GM18507 (cell line): Measurements from ENCODE around the gene IGFBP6.

Experiments used
- DNase-seq: peaks from one replicate; pipeline ENCODE4 v3.0.0; 2011; ENCODE audit warnings: low read depth; ENCODE audit not compliant: insufficient read length; ENCODE audit errors: extremely low spot score
- FAIRE-seq: peaks from 2 replicates; lab custom pipeline; 2011; peaks lifted over from hg19 to GRCh38; lab: Jason Lieb, UNC

IGFBP6 gene

DNA sequence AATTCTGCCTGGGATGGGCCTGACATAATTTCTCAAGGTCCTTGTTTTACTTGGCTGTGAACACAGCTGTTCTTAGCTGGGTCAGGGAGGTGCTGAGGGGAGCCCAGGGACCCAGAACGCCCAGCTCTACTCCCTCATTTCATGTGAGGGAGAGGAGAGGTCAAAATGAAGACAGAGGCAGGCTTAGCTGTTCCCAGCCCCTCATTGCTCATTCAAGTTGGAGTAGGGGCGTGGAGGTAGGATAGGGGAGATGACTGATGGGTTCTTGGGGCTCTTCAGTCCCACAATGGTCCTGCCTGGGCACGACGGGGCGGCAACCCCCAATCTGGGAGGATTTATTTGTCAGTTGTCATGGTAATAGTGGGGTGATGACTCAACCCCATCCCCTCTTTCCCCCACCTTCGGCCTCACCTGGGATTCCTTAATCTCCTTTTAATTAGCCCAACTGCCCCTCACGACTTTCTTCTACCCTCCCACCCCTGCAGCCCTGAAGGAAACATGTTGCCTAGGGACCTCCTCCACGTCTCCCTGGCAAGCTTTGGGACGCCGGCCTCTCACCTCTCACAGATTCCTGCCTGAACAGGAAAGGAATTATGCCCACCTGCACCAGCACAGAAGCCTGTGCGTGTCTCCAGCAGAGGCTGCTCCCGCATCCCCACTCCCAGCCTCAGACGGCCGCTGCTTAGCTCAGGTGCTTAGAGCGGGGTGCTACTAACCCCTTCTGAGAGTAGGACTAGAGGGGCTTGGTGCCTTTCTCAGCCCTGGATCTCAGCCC lies 28.5 kb upstream of the IGFBP6 start:
- no peak for DNase-seq
- no peak for FAIRE-seq

DNA sequence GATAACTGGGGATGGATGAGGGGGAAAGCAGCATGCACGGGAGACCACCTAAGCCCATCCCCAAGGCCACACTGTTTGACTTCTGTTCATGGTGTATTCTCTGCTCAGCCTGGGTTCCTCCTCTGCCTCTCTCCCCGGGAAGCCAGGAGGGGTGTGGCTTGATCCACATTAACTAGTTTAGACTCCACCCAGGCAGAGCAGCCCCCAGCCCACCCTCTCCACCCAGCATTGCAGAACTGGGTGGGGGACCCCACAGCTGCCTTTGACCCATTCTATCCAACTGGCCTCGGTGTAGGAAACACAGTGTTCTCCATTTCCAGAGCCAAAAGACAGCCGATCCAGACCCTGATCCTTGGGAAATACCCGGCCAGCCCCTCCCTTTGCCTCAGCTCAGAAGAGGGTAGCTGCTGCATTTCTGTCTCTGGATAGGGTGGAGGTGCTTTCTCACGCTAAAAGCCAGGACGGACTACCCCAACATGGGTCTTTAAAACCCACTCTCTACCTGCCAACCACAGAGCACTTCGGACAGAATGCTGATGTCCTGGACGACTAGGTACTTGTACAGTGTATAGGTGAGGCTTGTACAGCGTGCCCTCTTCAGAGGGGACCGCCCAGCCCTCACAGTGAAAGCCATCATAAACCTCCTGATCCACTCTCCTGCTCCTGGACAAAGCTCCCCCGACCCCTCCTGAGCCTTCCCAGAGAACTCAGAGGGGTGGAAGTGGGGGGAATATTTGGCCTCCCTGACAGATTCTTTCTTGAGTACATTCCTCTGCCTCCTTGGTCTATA lies 27.7 kb upstream of the IGFBP6 start:
- no peak for DNase-seq
- FAIRE-seq = no peak

DNA sequence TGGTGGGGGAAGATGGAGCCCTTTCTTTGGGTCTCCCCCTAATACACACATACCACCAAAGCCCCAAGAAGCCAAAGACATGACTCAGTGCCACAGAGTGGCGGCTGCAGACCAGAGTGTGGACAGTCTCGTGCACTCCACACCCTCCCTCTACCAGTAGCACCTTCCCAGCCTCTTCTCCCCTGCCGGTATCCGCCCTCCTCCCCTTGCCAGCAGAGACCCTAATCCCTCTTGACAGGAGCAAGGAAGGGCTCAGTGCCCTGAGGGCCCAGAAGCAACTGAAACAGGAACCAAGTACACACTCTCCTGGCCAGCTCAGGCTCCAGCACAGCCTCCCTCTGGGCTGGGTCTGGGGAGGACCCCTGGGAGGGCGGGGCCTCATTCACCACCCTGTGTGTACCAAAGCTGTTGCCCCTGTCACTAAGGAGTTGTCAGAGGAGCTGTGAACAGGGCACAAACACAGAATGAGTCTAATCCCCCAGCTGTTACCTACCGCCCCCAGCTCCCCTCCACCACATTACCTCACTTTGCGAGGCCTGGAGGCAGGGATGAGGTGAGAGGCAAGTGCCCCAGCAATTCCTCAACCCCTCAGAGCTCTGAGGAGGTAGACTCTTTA lies 26.5 kb upstream of the IGFBP6 start:
- FAIRE-seq = no peak
- no peak for DNase-seq

DNA sequence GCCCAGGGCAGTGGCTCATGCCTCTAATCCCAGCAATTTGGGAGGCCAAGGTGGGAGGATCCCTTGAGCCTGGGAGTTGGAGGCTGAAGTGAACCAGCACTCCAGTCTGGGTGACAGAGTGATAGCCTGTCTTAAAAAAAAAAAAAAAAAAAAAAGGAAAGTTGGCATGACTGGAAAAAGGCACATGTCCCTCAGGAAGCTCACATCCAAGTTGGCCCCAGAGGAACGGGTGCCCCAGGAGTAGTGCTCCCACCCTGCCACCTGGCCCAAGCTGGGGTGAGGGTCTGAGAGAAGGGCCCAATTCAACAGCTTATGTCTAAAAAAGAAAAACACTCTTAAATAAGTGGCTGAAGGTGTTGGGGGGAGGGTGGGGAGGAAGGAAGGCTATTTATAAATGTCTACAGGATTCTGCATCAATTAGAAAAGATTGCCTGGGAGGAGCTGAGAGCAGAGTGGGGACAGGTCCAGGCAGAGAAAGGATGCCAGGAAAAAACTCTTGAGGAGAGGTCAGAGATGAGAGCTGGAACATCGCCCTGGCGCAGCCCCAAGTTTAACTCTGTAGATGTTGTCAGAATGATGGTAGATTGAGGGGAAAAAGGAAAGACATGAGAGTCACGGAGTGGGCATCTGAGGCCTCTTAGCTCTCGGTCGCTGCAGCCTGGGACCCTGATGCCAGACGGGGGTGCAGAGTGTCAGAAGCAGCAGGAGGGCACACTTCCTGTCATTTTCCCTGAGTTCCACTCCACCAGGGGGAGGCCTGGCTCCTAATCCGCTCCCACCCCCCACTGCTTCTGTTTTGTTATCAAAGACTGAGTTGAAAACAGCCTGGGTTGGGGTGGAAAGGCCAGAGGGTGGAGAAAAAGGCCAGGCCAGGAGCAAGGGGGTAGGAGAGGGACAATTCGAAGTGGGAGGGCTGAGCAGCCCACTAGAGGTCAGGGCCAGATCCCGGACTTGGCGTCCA lies 25.6 kb upstream of the IGFBP6 start:
- FAIRE-seq (no peak), DNase-seq (no peak)

DNA sequence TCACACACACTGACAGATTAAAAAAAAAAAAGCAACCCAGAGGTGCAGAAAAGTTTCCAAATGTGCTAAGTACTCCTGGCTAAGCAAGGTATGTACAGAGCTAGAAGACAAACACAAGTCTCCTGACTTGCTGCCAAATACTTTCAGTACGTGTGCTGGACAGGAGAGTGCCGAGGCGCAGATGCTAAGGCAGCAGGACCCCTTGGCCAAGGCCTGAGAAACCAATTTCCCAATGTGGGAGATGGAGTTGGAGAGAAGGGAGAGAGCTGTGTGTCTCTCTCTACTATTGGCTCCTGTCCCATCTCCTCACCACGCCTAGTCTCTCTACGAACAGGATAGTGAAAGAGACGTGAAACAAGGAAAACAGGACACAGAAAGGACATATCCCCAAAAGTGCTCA lies 23.6 kb upstream of the IGFBP6 start:
- FAIRE-seq = no peak
- DNase-seq = no peak

DNA sequence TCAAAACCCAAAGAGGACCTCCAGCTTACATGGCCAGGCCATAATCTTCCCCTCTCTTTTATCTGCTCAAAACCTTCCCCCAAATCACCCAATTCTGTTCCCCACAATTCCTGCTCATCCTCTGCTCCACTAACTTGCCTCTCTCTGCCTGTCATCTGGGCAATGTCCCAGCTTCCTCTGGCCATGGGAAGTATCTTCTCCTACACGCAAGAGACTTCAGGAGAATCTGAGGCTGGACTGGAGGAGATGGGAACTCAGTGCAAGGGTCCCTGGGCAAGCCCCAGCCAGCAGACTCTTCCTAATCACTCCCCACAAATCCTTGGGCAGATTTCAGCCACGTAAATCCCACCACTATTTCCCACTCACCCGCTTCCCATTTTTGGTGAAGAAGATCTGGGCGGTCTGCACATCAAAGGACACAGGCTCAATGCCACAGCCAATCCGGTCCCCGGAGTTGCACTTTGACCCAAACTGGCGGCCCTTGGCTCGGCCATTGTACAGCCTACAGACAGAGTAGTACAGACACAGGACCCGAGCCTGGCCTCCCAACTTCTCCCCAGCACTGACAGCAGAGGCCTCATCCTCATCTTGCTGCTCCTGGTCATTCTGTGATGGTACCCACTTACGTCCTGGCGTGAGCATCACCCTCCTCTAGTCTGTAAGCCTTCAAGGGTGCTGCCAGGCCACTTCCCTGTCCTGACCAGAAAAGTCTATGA lies 23.0 kb upstream of the IGFBP6 start:
- FAIRE-seq = no peak
- no peak for DNase-seq

DNA sequence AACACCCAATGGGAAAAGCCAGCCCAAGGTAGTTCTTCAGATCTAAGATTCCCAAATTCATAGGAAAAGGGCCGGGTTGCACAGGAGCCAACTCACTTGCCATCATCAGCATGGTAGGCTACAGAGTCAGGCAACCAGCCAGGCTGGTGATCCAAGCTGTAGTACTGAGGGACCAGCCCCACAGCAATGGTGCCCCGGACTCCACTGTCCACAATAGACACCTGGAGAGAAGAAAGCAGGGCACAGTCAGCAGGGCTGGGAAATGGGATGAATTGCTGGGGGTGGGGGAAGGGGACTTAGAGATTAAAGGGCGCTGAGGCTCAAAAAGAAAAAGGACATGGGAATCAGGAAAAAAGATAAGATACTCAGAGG lies 22.5 kb upstream of the IGFBP6 start:
- no peak for FAIRE-seq
- no peak for DNase-seq

DNA sequence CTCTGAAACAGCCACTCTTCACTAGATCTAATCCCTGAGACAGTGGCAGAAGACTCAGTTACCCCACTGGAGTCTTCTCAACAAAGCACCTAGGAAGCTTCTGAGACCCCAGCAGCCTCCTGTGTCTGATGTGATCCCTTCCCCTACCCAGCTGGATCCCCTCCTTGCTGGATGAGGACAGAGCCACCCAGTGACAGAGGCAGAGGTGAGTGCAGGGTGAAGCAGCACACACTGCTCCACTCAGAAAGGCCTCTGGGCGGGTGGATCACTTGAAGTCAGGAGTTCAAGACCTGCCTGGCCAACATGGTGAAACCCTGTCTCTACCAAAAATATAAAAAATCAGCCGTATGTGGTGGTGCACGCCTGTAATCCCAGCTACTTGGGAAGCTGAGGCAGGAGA lies 21.0 kb upstream of the IGFBP6 start:
- no peak for DNase-seq
- no peak for FAIRE-seq

DNA sequence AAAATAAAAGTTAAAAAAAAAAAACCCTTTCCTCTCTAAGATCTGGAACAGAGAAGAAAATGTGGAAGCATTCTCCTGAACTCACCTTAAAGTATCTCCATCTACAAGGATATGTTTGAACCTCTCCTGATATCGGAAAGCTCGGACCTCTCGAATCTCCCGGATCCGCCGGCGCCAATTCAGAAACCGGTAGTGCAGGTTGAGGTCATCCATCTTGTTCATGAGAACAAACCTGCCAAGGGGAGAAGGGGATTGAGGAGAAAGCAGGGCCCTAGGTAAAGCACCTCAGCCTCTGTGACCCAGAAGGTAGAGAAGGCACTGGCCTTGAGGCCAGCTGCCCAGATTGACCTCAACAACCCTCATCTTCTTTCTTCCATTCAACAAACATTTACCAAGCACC lies 20.4 kb upstream of the IGFBP6 start:
- DNase-seq = no peak
- no peak for FAIRE-seq

DNA sequence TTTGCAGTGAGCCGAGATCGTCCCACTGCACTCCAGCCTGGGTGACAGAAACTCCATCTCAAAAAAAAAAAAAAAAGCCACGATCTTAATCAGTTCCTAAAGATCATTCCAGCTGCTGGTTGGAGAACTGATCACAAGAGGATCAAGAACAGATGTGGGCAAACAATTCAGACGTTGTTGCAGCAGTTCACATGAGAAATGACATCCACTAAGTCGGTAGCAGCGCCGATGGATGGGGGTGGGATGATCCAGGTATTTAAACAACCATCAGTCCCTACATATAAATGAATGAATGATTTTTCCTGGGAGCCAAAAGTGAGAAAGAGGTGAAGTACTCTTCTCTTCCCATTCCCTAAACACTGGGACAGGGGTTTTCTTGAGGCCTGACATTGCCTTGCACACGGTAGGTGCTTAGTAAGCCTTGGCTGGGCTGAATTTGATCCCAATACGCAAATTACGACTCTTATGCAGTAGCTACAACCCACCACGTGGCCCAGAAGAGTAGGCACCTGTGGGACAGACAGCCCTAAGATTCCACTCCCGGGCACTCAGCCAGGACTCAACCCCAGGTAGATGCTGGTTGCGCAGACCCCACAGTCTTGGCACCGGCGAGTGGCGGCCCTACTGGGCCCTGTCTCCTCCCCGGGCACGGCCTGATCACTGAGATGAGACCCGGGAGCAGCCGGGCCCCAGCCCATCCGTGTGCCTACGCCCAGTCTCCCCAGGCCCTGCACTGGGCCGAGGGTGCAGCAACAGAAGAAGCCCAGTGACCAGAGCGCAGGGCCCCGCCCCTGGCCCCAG lies 18.8 kb upstream of the IGFBP6 start:
- no peak for FAIRE-seq
- no peak for DNase-seq

DNA sequence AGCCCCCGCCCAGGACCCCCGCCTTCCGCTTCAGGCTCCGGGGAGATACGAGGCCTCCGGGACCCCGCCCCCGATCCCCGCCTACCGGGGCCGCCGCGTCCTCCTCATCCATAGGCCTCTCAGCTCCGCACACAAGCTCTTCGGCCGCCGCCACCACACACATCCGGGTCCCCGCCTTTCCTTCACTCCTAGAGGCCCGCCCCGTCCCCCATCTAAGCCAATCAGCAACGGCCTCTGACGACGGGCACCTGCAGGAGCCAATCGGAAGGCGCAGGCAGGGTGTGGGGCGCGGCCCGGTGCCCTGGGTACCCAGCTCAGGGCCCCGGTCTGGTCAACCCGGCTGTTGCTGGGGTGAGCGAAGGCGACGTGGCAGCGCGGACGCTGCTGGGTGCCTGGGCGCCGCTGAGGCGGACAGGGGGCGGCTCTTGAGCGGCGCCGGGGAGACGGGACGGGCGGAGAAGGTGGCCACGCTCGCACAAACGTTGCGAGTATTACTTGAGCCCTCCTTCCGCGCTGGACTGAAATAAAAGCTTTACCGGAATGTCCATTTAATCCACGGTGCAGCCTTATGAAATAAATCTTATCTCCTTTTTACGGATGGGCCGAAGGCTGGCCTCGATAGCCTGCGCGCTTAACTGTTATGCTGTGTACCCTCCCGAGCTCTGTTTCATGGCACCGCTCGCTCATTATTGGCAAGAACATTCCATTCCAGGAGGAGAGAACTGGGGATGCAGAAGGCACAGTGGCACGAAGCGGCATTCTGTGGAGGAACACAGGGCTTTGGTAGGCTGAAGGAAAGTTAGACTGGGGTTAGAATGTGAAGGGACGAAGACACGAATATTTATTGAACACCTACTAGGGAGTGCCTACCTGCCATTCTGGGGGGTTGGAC lies 18.0 kb upstream of the IGFBP6 start, which contains the start of gene SPRYD3:
TSS of gene SPRYD3 (minus strand) at position 165 of the 892 bp plus-strand sequence. CDS start at position 108, 57 bp downstream.
- DNase-seq = peak; percentile 100
- FAIRE-seq = peak; percentile 95

DNA sequence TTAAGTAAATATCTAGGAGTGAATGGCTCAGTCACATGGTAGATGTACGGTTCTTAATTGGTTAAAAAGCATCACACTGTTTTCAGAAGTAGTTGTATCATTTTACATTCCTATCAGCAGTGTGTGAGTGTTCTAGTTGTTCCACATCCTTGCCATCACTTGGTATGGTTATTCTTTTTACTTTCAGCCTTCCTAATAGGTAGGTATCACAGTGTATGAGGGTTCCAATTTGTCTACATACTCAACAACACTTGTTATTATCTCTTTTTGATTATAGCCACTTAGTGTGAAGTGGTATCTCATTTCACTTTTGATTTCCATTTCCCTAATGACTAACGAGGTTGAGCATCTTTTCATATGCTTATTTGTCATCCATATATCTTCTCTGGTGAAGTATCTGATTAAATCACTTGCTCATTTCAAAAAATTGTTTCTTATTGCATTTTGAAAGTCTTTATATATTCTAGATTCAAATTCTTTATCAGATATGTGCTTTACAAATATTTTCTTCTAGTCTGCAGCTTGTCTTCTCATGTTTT lies 14.8 kb upstream of the IGFBP6 start:
- FAIRE-seq (no peak), DNase-seq (no peak)

DNA sequence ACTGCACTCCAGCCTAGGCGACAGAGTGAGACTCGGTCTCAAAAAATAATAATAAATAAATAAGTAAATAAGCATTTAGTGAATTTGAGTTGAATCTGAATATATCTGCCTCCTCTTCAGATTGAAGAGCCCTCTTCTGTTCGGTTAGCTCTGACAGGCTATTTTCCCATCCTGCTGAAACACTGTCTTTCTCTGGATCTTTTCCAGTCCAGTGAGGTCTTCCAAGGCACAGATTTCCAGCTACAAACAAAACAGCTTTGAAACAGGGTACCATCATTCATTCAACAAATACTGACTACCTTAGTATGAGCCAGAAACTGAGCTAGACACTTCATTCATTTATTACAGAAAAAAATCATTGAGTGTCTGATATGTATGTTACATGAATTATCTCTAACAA lies 11.1 kb upstream of the IGFBP6 start:
- FAIRE-seq (no peak), DNase-seq (no peak)

DNA sequence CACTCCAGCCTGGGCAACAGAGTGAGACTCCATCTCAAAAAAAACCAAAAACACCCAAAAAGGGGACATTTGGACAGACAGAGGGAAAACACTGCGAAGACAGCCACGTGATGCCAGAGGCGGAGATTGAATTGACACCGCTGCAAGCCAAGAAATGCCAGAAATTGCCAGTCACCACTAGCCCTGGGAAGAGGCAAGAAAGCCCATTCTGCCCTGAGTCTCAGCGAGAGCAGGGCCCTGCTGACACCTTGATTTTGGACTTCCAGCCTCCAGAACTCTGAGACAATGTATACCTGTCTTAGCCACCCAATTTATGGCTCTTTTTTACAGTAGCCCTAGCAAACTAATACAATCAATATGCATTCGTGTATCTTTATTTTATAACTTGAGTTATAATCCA lies 7.4 kb upstream of the IGFBP6 start:
- no peak for DNase-seq
- FAIRE-seq = no peak

DNA sequence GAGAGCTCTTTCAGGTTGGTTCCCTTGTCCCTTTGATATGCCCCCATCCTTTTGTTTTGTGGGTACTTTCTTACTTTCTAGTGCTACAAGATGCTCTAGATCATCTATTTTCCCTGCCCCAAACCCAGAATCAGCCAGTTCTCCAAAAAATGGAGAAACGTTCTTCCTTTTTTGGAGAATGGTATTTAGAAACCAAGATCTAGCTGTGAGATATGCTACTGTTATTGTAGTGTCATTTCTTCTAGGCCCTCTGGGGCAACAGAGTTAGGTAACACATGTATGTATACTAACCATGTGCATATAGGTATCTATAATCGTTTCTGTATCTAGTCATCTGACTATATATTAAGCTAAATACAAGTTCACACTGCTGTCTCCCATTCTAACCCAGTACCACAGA lies 6.9 kb upstream of the IGFBP6 start:
- no peak for FAIRE-seq
- no peak for DNase-seq

DNA sequence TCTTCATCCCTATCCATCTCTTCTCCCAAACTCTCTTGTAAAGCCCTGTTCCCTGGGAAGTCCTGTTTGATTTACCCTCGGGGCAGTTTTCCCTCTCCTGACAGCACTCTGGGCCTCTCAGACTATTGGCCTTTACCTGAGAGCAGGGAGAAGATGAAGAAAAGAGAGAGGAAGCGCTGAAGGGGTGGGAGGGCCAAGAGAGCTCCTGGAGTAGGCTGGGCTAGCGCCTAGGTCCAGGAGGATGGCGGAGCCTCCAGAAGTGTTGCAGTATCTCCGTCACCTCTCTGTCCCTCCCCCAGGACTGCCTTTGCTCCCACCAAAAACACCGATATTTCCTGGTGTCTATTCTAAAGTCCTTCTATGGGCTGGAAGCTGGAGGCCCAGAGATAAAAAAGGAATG lies 5.7 kb upstream of the IGFBP6 start:
- FAIRE-seq (no peak), DNase-seq (no peak)

DNA sequence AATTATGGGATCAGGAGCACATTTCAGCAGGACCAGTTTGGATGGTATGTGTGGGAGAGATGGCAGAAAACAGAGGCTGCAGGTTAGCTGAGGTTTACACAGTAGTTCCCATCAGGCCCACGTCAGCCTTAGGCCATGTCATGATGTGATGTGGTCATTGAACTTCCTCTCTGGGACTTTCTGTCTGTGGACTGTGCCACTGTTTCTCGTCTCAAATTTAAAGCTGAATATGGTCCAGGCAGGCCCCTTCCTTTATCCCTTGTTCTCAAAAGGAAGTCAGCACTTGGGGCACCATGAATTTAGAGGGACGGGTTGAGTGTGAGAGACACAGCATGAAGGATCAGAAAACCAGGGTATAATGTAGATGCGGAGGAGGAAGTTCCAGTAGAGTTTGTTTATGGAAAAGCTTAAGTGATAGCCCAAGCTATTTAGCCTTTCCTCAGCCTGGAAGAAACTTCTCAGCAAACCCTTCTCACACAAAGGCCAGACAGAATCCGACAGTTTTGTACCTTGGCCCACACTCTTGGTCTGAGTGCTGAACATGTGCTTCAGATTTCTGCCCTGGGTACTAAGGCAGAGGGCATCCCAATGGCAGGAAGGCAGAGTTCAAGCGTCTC lies 3.6 kb upstream of the IGFBP6 start:
- DNase-seq (no peak), FAIRE-seq (no peak)
